Inferior parietal cortex (tissue), 1 donor: ENCODE results near the gene HNRNPC.
"Not testable (repeated sequence)": the region's sequence is repeated elsewhere in the genome, so short reads cannot be mapped to it uniquely, and the experiment has no call there.

Experiments
- DNase-seq: peaks from one replicate; pipeline ENCODE4 v3.0.0-alpha.2; 2016; ENCODE audit errors: extremely low spot score

Gene HNRNPC

GRCh38 chr14:21191809-21192446 lies 77.3 kb downstream of the HNRNPC start:
- DNase-seq: peak; percentile 31

GRCh38 chr14:21191261-21191808 lies 77.9 kb downstream of the HNRNPC start:
- DNase-seq: no peak

DNA sequence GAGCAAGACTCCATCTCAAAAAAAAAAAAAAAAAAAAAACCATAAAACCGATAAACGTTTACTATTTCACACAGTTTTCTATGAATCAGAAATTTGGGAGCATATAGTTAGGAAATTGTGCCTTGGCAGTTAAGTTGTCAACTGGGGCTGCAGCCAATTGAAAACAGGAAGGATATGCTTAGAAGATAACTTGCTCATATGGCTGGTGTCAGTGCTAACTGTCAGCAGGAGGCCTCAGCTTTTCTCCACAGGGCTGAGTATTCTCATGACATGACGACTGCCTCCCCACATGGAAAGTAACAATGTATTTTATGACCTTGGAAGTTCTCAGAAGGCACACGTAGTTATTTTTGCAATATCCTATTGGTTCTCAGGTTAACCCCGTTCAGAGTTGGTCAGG lies 83.8 kb downstream of the HNRNPC start:
- DNase-seq: no peak

- peak; percentile 57 for DNase-seq
Observed at GRCh38 chr14:21184254-21184653, 85.0 kb downstream of the HNRNPC start.

- peak; percentile 8 for DNase-seq
Observed at GRCh38 chr14:21182166-21182565, 87.1 kb downstream of the HNRNPC start.

DNA sequence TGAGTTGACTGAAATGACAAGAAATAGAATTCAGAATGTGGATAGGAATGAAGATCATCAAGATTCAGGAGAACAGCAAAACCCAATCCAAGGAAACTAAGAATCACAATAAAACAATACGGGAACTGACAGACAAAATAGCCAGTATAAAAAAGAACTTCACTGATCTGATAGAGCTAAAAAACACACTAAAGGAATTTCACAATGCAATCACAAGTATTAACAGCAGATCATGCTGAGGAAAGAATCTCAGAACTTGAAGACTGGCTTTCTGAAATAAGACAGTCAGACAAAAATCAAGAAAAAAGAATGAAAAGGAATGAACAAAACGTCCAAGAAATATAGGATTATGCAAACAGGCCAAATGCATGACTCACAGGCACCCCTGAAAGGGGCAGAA lies 98.1 kb downstream of the HNRNPC start:
- no peak for DNase-seq

- DNase-seq: no peak
Observed at GRCh38 chr14:21169573-21169972, 99.7 kb downstream of the HNRNPC start.

GRCh38 chr14:21168055-21168454 lies 101.2 kb downstream of the HNRNPC start:
- DNase-seq: no peak

DNA sequence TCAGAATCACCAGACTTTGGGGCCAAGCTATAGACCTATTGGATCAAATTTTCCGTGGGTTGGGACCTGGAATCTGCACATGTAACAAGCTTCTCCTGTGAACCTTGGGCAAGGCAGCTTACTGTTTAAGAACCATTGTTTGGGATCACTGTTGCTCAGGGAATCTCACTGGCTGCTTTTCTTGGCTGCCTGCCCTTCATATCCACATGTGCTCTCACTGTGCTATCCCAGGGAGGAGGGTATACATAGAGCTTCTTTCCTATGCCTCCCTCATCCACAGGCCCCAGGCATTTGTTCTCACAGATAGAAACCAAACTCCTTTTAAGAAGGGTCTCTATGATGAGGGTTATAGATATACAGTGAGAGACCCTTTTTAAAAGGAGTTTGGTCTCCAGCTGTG lies 103.6 kb downstream of the HNRNPC start:
- DNase-seq: not testable (repeated sequence)

- DNase-seq: not testable (repeated sequence)
Observed at GRCh38 chr14:21165002-21165605, 104.1 kb downstream of the HNRNPC start.

- DNase-seq: no peak
Observed at GRCh38 chr14:21163871-21164291, 105.4 kb downstream of the HNRNPC start.

DNA sequence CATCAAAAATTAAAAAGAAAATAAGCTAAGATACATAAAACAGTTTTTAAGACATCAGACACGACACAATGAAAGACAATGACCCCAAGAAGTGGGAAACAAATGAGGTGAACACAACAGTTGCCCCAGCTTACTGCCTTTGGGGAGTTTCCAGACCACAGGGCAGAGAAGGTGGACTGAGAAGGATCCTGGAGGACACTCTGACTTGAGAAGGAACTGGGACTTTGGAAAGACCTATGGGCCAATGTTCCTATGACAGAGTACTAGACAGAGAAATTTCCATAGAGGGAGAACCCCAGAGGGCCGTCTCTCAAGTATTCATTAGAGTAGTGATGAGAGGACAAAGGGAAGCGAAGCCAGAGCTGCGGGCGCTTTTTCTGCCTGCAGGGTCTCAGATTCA lies 107.2 kb downstream of the HNRNPC start:
- no peak for DNase-seq

GRCh38 chr14:21160061-21160610 lies 109.1 kb downstream of the HNRNPC start:
- DNase-seq: no peak
